Measurements from ENCODE around the gene ESR2.

The ESR2 gene

GRCh38 chr14:64220466-64220865, 73.7 kb downstream of the ESR2 start:
- Histone ChIP-seq H3K79me2 (ENCODE audit: low read length) (no peaks in the 10 kb centered on the region), H3K27ac (ENCODE audit: low read length) (no peak overlapping the region), H3K9ac (ENCODE audit: low read length) (no peak overlapping the region), H3K4me3 (ENCODE audit: low read length) (no peak overlapping the region), H3K9me3 (ENCODE audit: insufficient read depth, low read length) (no peaks in the 10 kb centered on the region), H2AFZ (ENCODE audit: low read depth, low read length) (no peak overlapping the region), H3K36me3 (replicated peaks; ENCODE audit: low read depth, low read length) (peaks cover 11% of the 10 kb centered on the region), H3K27me3 (ENCODE audit: low read depth, low read length) (no peaks in the 10 kb centered on the region), H3K4me1 (ENCODE audit: low read length) (peaks cover 27% of the 10 kb centered on the region), H3K4me2 (ENCODE audit: low read length) (no peak overlapping the region), H4K20me1 (ENCODE audit: insufficient read depth, low read length) (no peaks in the 10 kb centered on the region)
- TF ChIP-seq CTCF (IDR thresholded peaks at IDR 0.05; ENCODE audit: low read depth, low read length), result no peak
- TF ChIP-seq EZH2phosphoT487 (IDR thresholded peaks at IDR 0.05; ENCODE audit: low read depth), result no peak

- H3K79me2 ChIP-seq (ENCODE audit: low read length), result no peaks in the 10 kb centered on the region
- peaks cover 27% of the 10 kb centered on the region for H3K4me1 ChIP-seq (ENCODE audit: low read length)
- no peaks in the 10 kb centered on the region for H3K27me3 ChIP-seq (ENCODE audit: low read depth, low read length)
- H2AFZ ChIP-seq (ENCODE audit: low read depth, low read length), result no peak overlapping the region
- H3K9ac ChIP-seq (ENCODE audit: low read length), result no peak overlapping the region
- H3K27ac ChIP-seq (ENCODE audit: low read length), result no peak overlapping the region
- H3K9me3 ChIP-seq (ENCODE audit: insufficient read depth, low read length), result no peaks in the 10 kb centered on the region
- H3K4me2 ChIP-seq (ENCODE audit: low read length), result no peak overlapping the region
- no peak overlapping the region for H3K4me3 ChIP-seq (ENCODE audit: low read length)
- H3K36me3 ChIP-seq (replicated peaks; ENCODE audit: low read depth, low read length), result peaks cover 15% of the 10 kb centered on the region
- H4K20me1 ChIP-seq (ENCODE audit: insufficient read depth, low read length), result no peaks in the 10 kb centered on the region
- TF ChIP-seq CTCF (IDR thresholded peaks at IDR 0.05; ENCODE audit: low read depth, low read length) (no peak), EZH2phosphoT487 (IDR thresholded peaks at IDR 0.05; ENCODE audit: low read depth) (no peak)
Observed at GRCh38 chr14:64220056-64220455, 74.1 kb downstream of the ESR2 start.

- TF ChIP-seq CTCF (IDR thresholded peaks at IDR 0.05; ENCODE audit: low read depth, low read length) (no peak), EZH2phosphoT487 (IDR thresholded peaks at IDR 0.05; ENCODE audit: low read depth) (no peak)
- peak overlapping the region; percentile 47 for H3K4me3 ChIP-seq (ENCODE audit: low read length)
- peak overlapping the region; percentile 82 for H3K4me2 ChIP-seq (ENCODE audit: low read length)
- peaks cover 15% of the 10 kb centered on the region for H3K36me3 ChIP-seq (replicated peaks; ENCODE audit: low read depth, low read length)
- H3K79me2 ChIP-seq (ENCODE audit: low read length), result no peaks in the 10 kb centered on the region
- peak overlapping the region; percentile 63 for H3K27ac ChIP-seq (ENCODE audit: low read length)
- no peak overlapping the region for H2AFZ ChIP-seq (ENCODE audit: low read depth, low read length)
- peaks cover 27% of the 10 kb centered on the region for H3K4me1 ChIP-seq (ENCODE audit: low read length)
- H3K9ac ChIP-seq (ENCODE audit: low read length), result peak overlapping the region; percentile 31
- no peaks in the 10 kb centered on the region for H3K27me3 ChIP-seq (ENCODE audit: low read depth, low read length)
- H3K9me3 ChIP-seq (ENCODE audit: insufficient read depth, low read length), result no peaks in the 10 kb centered on the region
- no peaks in the 10 kb centered on the region for H4K20me1 ChIP-seq (ENCODE audit: insufficient read depth, low read length)
Observed at GRCh38 chr14:64218344-64219240, 75.6 kb downstream of the ESR2 start.

- Histone ChIP-seq H3K36me3 (replicated peaks; ENCODE audit: low read depth, low read length) (peaks cover 15% of the 10 kb centered on the region), H3K27ac (ENCODE audit: low read length) (peak overlapping the region; percentile 63), H2AFZ (ENCODE audit: low read depth, low read length) (no peak overlapping the region), H3K9me3 (ENCODE audit: insufficient read depth, low read length) (no peaks in the 10 kb centered on the region), H4K20me1 (ENCODE audit: insufficient read depth, low read length) (no peaks in the 10 kb centered on the region), H3K9ac (ENCODE audit: low read length) (peak overlapping the region; percentile 31; the same call in 1 of the 2 replicates), H3K79me2 (ENCODE audit: low read length) (no peaks in the 10 kb centered on the region), H3K4me3 (ENCODE audit: low read length) (peak overlapping the region; percentile 47), H3K4me2 (ENCODE audit: low read length) (peak overlapping the region; percentile 82), H3K27me3 (ENCODE audit: low read depth, low read length) (no peaks in the 10 kb centered on the region), H3K4me1 (ENCODE audit: low read length) (peaks cover 27% of the 10 kb centered on the region)
- TF ChIP-seq EZH2phosphoT487 (IDR thresholded peaks at IDR 0.05; ENCODE audit: low read depth), result no peak
- no peak for TF ChIP-seq CTCF (IDR thresholded peaks at IDR 0.05; ENCODE audit: low read depth, low read length)
Observed at GRCh38 chr14:64217834-64218233, 76.3 kb downstream of the ESR2 start.

Measured in OCI-LY3 (cell line).